Esophagus squamous epithelium (tissue), 4 donors: ENCODE results near the gene MECP2.

Experiments
- CTCF ChIP-seq, 6 experiments: fragments of 450-650 bp in 4 of 6; fragments of 200-600 bp in 2 of 6; sonication (generic) in 2 of 6; IDR thresholded peaks; one replicate each; pipeline ENCODE4 v1.5.1; 2016 to 2019; ENCODE audit warnings: antibody characterized with exemption in 6 of 6, mild to moderate bottlenecking in 4 of 6, moderate library complexity in 4 of 6
- POLR2A ChIP-seq, 4 donors: fragments of 450-650 bp; IDR thresholded peaks; one replicate each; pipeline ENCODE4 v1.6.1; 2017; ENCODE audit warnings: antibody characterized with exemption in 4 of 4, mild to moderate bottlenecking in 4 of 4, moderate library complexity in 3 of 4

DNA sequence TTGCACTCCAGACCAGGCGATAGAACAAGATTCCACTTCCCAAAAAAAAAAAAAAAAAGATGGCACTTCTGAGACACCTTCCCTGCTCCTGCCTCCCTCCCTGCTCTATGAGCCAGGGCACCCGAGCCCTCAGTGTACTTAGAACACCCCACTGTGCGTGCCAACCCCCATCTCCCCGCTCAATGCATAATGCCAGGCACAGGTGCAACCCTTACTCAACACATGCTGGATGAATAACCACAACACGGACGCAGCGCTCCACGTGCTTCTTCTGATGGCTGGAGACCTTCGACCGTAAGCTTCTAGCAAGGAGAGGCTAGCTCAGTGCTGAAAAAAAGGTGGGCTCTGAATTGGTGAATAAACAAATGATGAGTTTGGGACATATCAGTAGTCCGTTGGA is 57.9 kb downstream of the MECP2 start:
- TF ChIP-seq CTCF (IDR thresholded peaks at IDR 0.05) (no peak), POLR2A (IDR thresholded peaks at IDR 0.05) (no peak)
